Ascending aorta (tissue), 2 donors: Measurements from ENCODE around the gene BCL2L15. TPM values are rescaled to one million over a fixed set of nuclear protein-coding genes. Genes with fewer than 3 reads are reported as not detected.

ENCODE experiments used
- DNase-seq, 2 donors: peaks; one replicate each; pipeline ENCODE4 v3.0.0-alpha.2; 2019; ENCODE audit warnings: low spot score in 2 of 2
- H3K27ac ChIP-seq, 2 donors: fragments of 200-600 bp; sonication (generic); one replicate each; pipeline ENCODE4 v1.5.1; 2016 to 2017; ENCODE audit warnings: mild to moderate bottlenecking in 1 of 2
- H3K27me3 ChIP-seq: fragments of 200-600 bp; sonication (generic); one replicate; pipeline ENCODE4 v1.5.1; 2017
- H3K36me3 ChIP-seq, 2 donors: fragments of 200-600 bp; sonication (generic); one replicate each; pipeline ENCODE4 v1.5.1; 2016
- H3K4me1 ChIP-seq, 2 donors: fragments of 200-600 bp; sonication (generic); one replicate each; pipeline ENCODE4 v1.5.1; 2016 to 2017; ENCODE audit warnings: mild to moderate bottlenecking in 1 of 2
- H3K4me3 ChIP-seq, 2 donors: fragments of 200-600 bp; sonication (generic); one replicate each; pipeline ENCODE4 v1.5.1; 2016 to 2017; ENCODE audit warnings: mild to moderate bottlenecking in 1 of 2
- H3K9me3 ChIP-seq, 2 donors: fragments of 200-600 bp; sonication (generic); one replicate each; pipeline ENCODE4 v1.5.1; 2016
- CTCF ChIP-seq, 3 experiments: fragments of 200-600 bp in 2 of 3; fragments of 450-650 bp in 1 of 3; sonication (generic) in 2 of 3; IDR thresholded peaks; one replicate each; pipeline ENCODE4 v1.5.1; 2016 to 2019; ENCODE audit warnings: antibody characterized with exemption in 3 of 3, mild to moderate bottlenecking in 1 of 3, moderate library complexity in 1 of 3
- intact Hi-C: fragments of 100-400 bp; cut with DNase I; formaldehyde crosslinking; loops from one replicate; pipeline ENCODE4 v1.15.1; 2023
- total RNA-seq: library from RNA; depleted of rRNA; stranded (reverse); fragments of >200 nt; gene quantifications from one replicate; pipeline ENCODE4 v1.1.0, GENCODE V29; 2016

The BCL2L15 gene
- total RNA-seq, 1 donor from 2014 or later: not detected

DNA sequence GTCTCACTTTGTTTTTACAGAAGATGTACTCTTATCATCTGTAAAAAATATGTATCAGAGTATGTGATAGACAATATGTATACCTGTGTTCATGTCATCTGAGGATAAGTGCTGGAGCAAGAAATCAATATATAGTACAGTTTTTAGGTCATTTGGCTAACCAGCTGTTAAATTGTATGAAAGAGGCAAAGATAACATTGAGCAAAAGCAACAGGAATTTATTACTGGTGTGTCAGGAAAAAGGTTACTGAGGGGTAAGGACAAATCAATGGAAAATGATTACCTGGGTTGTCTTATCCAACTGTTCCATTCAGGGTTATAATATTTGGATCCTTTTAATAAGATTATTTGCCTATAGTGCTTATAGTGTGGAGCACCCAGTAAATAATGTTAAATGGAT is 46.6 kb upstream of the BCL2L15 start:
- intact Hi-C loops: loop anchor here (5.0 kb wide), 1 partner anchor 97 kb away; no protein-coding TSS in a partner anchor
- DNase-seq: no peak
- Histone ChIP-seq H3K4me1 (peaks cover 4 to 29% of the 10 kb centered on the region in 2 donors), H3K27ac (no peak overlapping the region), H3K36me3 (no peaks in the 10 kb centered on the region), H3K27me3 (no peaks in the 10 kb centered on the region), H3K4me3 (no peak overlapping the region), H3K9me3 (no peaks in the 10 kb centered on the region)
- TF ChIP-seq CTCF (IDR thresholded peaks at IDR 0.05): no peak

- DNase-seq: no peak
- Histone ChIP-seq H3K27ac (peak overlapping the region in 1 of 2 donors; percentile 94), H3K36me3 (no peaks in the 10 kb centered on the region), H3K4me1 (peaks cover 4 to 34% of the 10 kb centered on the region in 2 donors), H3K27me3 (no peaks in the 10 kb centered on the region), H3K4me3 (peak overlapping the region; percentile 83 to 90), H3K9me3 (no peaks in the 10 kb centered on the region)
- intact Hi-C loops: loop anchor here (2.0 to 5.0 kb wide), 2 partner anchors 17 to 94 kb away; no protein-coding TSS in a partner anchor
- no peak for TF ChIP-seq CTCF (IDR thresholded peaks at IDR 0.05)
Measured at GRCh38 chr1:113931451-113931851, 44.1 kb upstream of the BCL2L15 start.

DNA sequence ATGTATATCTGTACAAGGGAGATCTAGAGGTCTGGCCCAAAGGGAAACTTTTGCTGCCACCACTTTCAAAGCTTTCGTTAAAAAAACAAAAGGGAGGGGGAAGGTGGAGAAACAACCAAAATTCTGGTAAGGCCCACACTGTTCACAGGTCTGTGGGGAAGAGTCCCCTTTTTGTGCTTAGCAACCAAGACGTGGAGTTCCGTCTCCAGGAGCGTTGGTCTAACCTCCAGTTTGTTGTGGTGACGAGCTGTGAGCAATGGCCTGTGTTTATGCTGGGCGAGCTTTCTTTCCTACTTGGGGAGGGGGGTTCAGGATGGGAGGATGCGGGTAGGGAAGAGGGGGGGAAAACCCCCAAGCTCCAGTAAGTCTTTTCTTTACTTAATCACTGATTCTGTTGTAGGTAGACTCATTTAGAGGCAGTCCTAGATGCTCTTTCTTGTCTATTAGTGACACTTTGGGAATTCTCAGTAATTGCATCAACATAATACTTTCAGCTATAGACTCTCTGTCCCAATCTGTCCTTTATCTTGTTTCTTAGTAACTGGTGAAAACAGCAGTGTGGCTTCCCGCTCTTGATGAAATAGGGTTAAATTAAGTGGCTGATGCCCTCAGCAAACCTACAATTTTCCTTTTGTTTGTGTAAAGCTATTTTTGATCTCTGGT is 43.2 kb upstream of the BCL2L15 start:
- peaks cover 4 to 34% of the 10 kb centered on the region in 2 donors for H3K4me1 ChIP-seq
- H3K9me3 ChIP-seq: no peaks in the 10 kb centered on the region
- H3K27ac ChIP-seq: peak overlapping the region; percentile 92 to 94
- DNase-seq: peak in 1 of 2 donors; percentile 75
- H3K27me3 ChIP-seq: no peaks in the 10 kb centered on the region
- no peak for TF ChIP-seq CTCF (IDR thresholded peaks at IDR 0.05)
- peak overlapping the region; percentile 83 to 90 for H3K4me3 ChIP-seq
- no peaks in the 10 kb centered on the region for H3K36me3 ChIP-seq
- intact Hi-C loops: loop anchor here (2.0 to 5.0 kb wide), 2 partner anchors 18 to 93 kb away; no protein-coding TSS in a partner anchor

DNA sequence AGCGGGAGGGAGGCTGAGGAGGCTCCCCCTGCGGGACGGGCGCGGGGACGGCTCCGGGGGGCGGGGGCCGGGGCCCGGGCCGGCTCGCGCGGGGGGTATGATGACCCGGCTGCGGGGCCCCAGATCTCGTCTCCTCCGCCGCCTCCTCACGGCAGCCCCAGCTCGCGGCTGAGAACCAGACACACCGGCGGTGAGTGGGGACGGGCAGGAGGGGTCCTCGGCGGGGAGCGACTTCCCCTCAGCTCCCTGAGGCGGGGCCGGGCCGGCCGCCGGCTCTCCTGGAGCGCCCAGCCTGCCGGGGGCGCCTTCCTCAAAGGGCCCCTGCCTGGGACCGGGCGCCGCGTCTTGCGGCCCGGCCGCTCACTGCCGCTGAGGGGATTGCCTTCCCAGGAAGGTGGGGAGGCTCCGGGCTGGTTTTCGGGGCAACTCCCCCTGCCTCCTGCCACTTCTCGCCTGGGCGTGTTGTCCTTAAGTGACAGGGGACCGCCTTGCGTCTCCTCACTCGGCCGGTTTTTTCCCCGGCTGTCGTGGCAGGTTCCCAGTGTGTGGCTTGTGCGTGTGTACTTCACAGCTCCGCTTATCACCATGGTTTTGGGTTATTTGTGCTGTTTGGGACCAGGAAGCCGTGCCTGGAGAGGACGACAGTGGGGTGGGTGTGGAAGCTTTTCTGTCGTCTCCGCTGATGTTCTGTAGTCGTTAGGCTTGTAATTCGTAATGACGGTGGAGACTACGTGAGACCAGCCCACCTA is 42.5 kb upstream of the BCL2L15 start:
- Histone ChIP-seq H3K27me3 (no peaks in the 10 kb centered on the region), H3K9me3 (no peaks in the 10 kb centered on the region), H3K36me3 (no peaks in the 10 kb centered on the region), H3K27ac (peak overlapping the region; percentile 92 to 94), H3K4me3 (peak overlapping the region; percentile 83 to 90), H3K4me1 (peaks cover 4 to 34% of the 10 kb centered on the region in 2 donors)
- peak in 1 of 3 experiments; percentile 23 for TF ChIP-seq CTCF (IDR thresholded peaks at IDR 0.05)
- DNase-seq: peak in 1 of 2 donors; percentile 75
- intact Hi-C loops: loop anchor here (1.0 to 5.0 kb wide), 7 partner anchors 19 to 973 kb away; partner anchors contain the start of genes DCLRE1B, PHTF1, RSBN1 and SLC16A1

GRCh38 chr1:113928941-113929749 is 41.8 kb upstream of the BCL2L15 start, which contains the start of gene HIPK1:
Gene HIPK1 (plus strand): TSS chr1:113929324.
- TF ChIP-seq CTCF (IDR thresholded peaks at IDR 0.05): peak in 1 of 3 experiments; percentile 35
- intact Hi-C loops: loop anchor here (1.0 to 5.0 kb wide), 5 partner anchors 24 to 972 kb away; partner anchors contain the start of genes DCLRE1B, PHTF1, RSBN1 and SLC16A1
- H3K36me3 ChIP-seq: no peaks in the 10 kb centered on the region
- peak within 1 kb of the TSS; percentile 92 to 94 for H3K27ac ChIP-seq
- no peaks in the 10 kb centered on the region for H3K9me3 ChIP-seq
- H3K4me1 ChIP-seq: peaks cover 4 to 33% of the 10 kb centered on the region in 2 donors
- DNase-seq: peak; percentile 67 to 96
- H3K27me3 ChIP-seq: no peaks in the 10 kb centered on the region
- peak within 1 kb of the TSS; percentile 83 to 90 for H3K4me3 ChIP-seq
